Stimulated activated CD4-positive, alpha-beta T cell treated with anti-CD3 and anti-CD28 coated beads, Interleukin-2, amount 100 ng/mL, for 24 hours (primary cell): ENCODE results near the gene NEU4.
"Not testable (repeated sequence)": the region's sequence is repeated elsewhere in the genome, so short reads cannot be mapped to it uniquely, and the experiment has no call there.

ENCODE experiments used
- DNase-seq, 2 donors: peaks; one replicate each; pipeline ENCODE4 v3.0.0-alpha.2; 2020

NEU4 gene

GRCh38 chr2:241808721-241809382, at the start of gene NEU4:
NEU4 (plus strand) TSS chr2:241809193; CDS start chr2:241814485, 5,292 bp downstream.
- DNase-seq = no peak

- DNase-seq = not testable (repeated sequence)
These were observed 49.1 kb upstream of the NEU4 start for GRCh38 chr2:241759893-241760292.

- no peak for DNase-seq
These were observed 48.7 kb upstream of the NEU4 start for GRCh38 chr2:241760301-241760771.

- DNase-seq = no peak
These were observed 46.6 kb upstream of the NEU4 start for GRCh38 chr2:241762321-241762932.

GRCh38 chr2:241762933-241763369, 46.0 kb upstream of the NEU4 start:
- DNase-seq = peak; percentile 35 to 59

GRCh38 chr2:241763551-241764274, 45.3 kb upstream of the NEU4 start:
- no peak for DNase-seq

GRCh38 chr2:241764275-241765241, 44.4 kb upstream of the NEU4 start:
- DNase-seq = no peak

- DNase-seq = peak in 1 of 2 donors; percentile 9
These were observed 41.3 kb upstream of the NEU4 start for GRCh38 chr2:241767464-241768250.

- no peak for DNase-seq
These were observed 40.7 kb upstream of the NEU4 start for GRCh38 chr2:241768251-241768711.

- peak in 1 of 2 donors; percentile 4 for DNase-seq
These were observed 40.1 kb upstream of the NEU4 start for GRCh38 chr2:241768850-241769249.

- DNase-seq = no peak
These were observed 39.2 kb upstream of the NEU4 start for GRCh38 chr2:241769819-241770184.

- no peak for DNase-seq
These were observed 38.6 kb upstream of the NEU4 start for GRCh38 chr2:241770185-241770935.

- DNase-seq = no peak
These were observed 38.1 kb upstream of the NEU4 start for GRCh38 chr2:241770936-241771285.

- DNase-seq = no peak
These were observed 37.5 kb upstream of the NEU4 start for GRCh38 chr2:241771286-241772062.

GRCh38 chr2:241772063-241772499, 36.9 kb upstream of the NEU4 start:
- no peak for DNase-seq

GRCh38 chr2:241773511-241774418, 35.2 kb upstream of the NEU4 start:
- no peak for DNase-seq

- DNase-seq = no peak
These were observed 34.4 kb upstream of the NEU4 start for GRCh38 chr2:241774419-241775222.
